ENCODE results near the gene MAS1L. TPM values are rescaled to one million over a fixed set of nuclear protein-coding genes. Genes with fewer than 3 reads are reported as not detected.

Gene MAS1L
- total RNA-seq, 1 experiment from 2014 or later, result not detected

- no peak for DNase-seq (ENCODE audit: low read depth, low spot score)
- CTCF ChIA-PET, result no interaction called here
- TF ChIP-seq TCF7L2 (IDR thresholded peaks at IDR 0.05; ENCODE audit: borderline replicate concordance, extremely low read depth, insufficient read depth, insufficient read length), result no peak
- no peak for TF ChIP-seq CBX3 (IDR thresholded peaks at IDR 0.05; ENCODE audit: low read depth)
- TF ChIP-seq ZBTB33 (IDR thresholded peaks at IDR 0.05; ENCODE audit: extremely low read depth, insufficient replicate concordance, low read length), result no peak
- TF ChIP-seq ZNF274 (IDR thresholded peaks at IDR 0.05; ENCODE audit: low read depth, low read length), result no peak
- intact Hi-C loops (cut with micrococcal nuclease), result no loop called here
- BruUV-seq (replicated peaks), result no TSS peak
- Histone ChIP-seq H3K27ac (ENCODE audit: low read depth, low read length) (no peak overlapping the region), H3K79me2 (ENCODE audit: insufficient read depth, low read length) (no peaks in the 10 kb centered on the region), H3K36me3 (ENCODE audit: control insufficient read depth in 1 of 2, insufficient read depth in 2 of 2, low read length in 2 of 2) (no peaks in the 10 kb centered on the region), H3K9me3 (ENCODE audit: control insufficient read depth in 1 of 2, insufficient read depth in 1 of 2, low read depth in 1 of 2, low read length in 2 of 2) (no peaks in the 10 kb centered on the region), H3K27me3 (ENCODE audit: insufficient read depth, low read length) (peaks cover 5% of the 10 kb centered on the region; the same call in 1 of the 2 replicates), H3K4me3 (replicated peaks in 1 of 2; ENCODE audit: low read depth in 1 of 2, low read length in 2 of 2) (no peak overlapping the region), H3K4me2 (ENCODE audit: low read length) (no peak overlapping the region), H2AFZ (ENCODE audit: low read depth, low read length, poor library complexity, severe bottlenecking) (no peak overlapping the region), H4K20me1 (ENCODE audit: insufficient read depth) (no peaks in the 10 kb centered on the region), H3K4me1 (ENCODE audit: control insufficient read depth in 1 of 2, insufficient read depth in 2 of 2, low read length in 2 of 2) (no peaks in the 10 kb centered on the region; a peak in 1 of 4 replicates), H3K9ac (ENCODE audit: low read length) (no peak overlapping the region), H3K9me2 (ENCODE audit: insufficient read depth) (no peaks in the 10 kb centered on the region)
- no peak for ATAC-seq
- RAD21 ChIA-PET (ENCODE audit: low non-redundant PET in 1 of 2, low total read pairs in 2 of 2, uncharacterized antibody in 2 of 2, unreplicated experiment in 2 of 2), result no interaction called here
- POLR2A ChIA-PET, result no interaction called here
These were observed 18.1 kb upstream of the MAS1L start for GRCh38 chr6:29505808-29506207.

GRCh38 chr6:29504961-29505360, 17.2 kb upstream of the MAS1L start:
- no TSS peak for BruUV-seq (replicated peaks)
- Histone ChIP-seq H3K36me3 (ENCODE audit: control insufficient read depth in 1 of 2, insufficient read depth in 2 of 2, low read length in 2 of 2) (no peaks in the 10 kb centered on the region), H3K9ac (ENCODE audit: low read length) (no peak overlapping the region), H4K20me1 (ENCODE audit: insufficient read depth) (no peaks in the 10 kb centered on the region), H3K27me3 (ENCODE audit: insufficient read depth, low read length) (peaks cover 11% of the 10 kb centered on the region), H3K79me2 (ENCODE audit: insufficient read depth, low read length) (no peaks in the 10 kb centered on the region), H3K9me2 (ENCODE audit: insufficient read depth) (no peaks in the 10 kb centered on the region), H3K27ac (ENCODE audit: low read depth, low read length) (no peak overlapping the region), H3K9me3 (ENCODE audit: control insufficient read depth in 1 of 2, insufficient read depth in 1 of 2, low read depth in 1 of 2, low read length in 2 of 2) (no peaks in the 10 kb centered on the region), H3K4me3 (replicated peaks in 1 of 2; ENCODE audit: low read depth in 1 of 2, low read length in 2 of 2) (no peak overlapping the region), H3K4me2 (ENCODE audit: low read length) (no peak overlapping the region), H3K4me1 (ENCODE audit: control insufficient read depth in 1 of 2, insufficient read depth in 2 of 2, low read length in 2 of 2) (no peaks in the 10 kb centered on the region), H2AFZ (ENCODE audit: low read depth, low read length, poor library complexity, severe bottlenecking) (no peak overlapping the region)
- CTCF ChIA-PET, result no interaction called here
- TF ChIP-seq SRF (IDR thresholded peaks at IDR 0.05; ENCODE audit: low read depth) (no peak), EGR1 (IDR thresholded peaks at IDR 0.05; ENCODE audit: low read depth) (no peak), CTCF (IDR thresholded peaks at IDR 0.05 in 2 of 3, conservative IDR thresholded peaks at IDR 0.05 in 1 of 3; ENCODE audit: borderline replicate concordance in 1 of 3, insufficient read depth in 1 of 3, low read depth in 2 of 3, low read length in 2 of 3) (no peak), EZH2 (IDR thresholded peaks at IDR 0.05) (no peak), RAD21 (IDR thresholded peaks at IDR 0.05; ENCODE audit: low read depth) (no peak), POLR2AphosphoS5 (IDR thresholded peaks at IDR 0.05; ENCODE audit: low read depth, low read length) (no peak), SP1 (IDR thresholded peaks at IDR 0.05; ENCODE audit: low read depth) (no peak), ELF1 (IDR thresholded peaks at IDR 0.05; ENCODE audit: borderline replicate concordance, low read depth) (no peak), YY1 (IDR thresholded peaks at IDR 0.05; ENCODE audit: extremely low read depth, insufficient replicate concordance, low read depth, low read length) (no peak), TCF7L2 (IDR thresholded peaks at IDR 0.05; ENCODE audit: borderline replicate concordance, extremely low read depth, insufficient read depth, insufficient read length) (no peak)
- DNase-seq (ENCODE audit: low read depth, low spot score) (no peak), ATAC-seq (no peak)
- intact Hi-C loops (cut with micrococcal nuclease), result no loop called here
- RAD21 ChIA-PET (ENCODE audit: low non-redundant PET in 1 of 2, low total read pairs in 2 of 2, uncharacterized antibody in 2 of 2, unreplicated experiment in 2 of 2), result no interaction called here
- POLR2A ChIA-PET, result no interaction called here

Data from HCT116 (cell line).